HepG2 (cell line): ENCODE data around the gene THRB. TPM values are rescaled to one million over a fixed set of nuclear protein-coding genes. Genes with fewer than 3 reads are reported as not detected.

ENCODE experiments used
- ATAC-seq: fragments of 200-7000 bp; cut with Tn5 transposase; 3 replicates; pipeline ENCODE4 v1.9.1; 2020; ENCODE audit warnings: mild to moderate bottlenecking, moderate library complexity
- BruUV-seq: library from RNA; stranded (reverse); fragments of 400-500 nt; replicated peaks from 2 replicates; lab custom pipeline; 2021; lab: Mats Ljungman, UMichigan
- CTCF ChIA-PET: fragments of 300-600 bp; formaldehyde crosslinking; extraction: SDS; loops from one replicate; lab custom pipeline; 2021; ENCODE audit warnings: low total read pairs, inconsistent platforms, low intra/inter-chr PET ratio; lab: Yijun Ruan, JAX
- POLR2A ChIA-PET: fragments of 350-600 bp; sonication (Branson Sonifier 250); formaldehyde crosslinking; loops from one replicate; lab custom pipeline; 2020; ENCODE audit warnings: antibody characterized with exemption, inconsistent platforms; lab: Yijun Ruan, JAX
- DNase-seq: peaks from one replicate; pipeline ENCODE4 v3.0.0-alpha.2; 2015; ENCODE audit warnings: low spot score
- FAIRE-seq: peaks from 3 replicates; lab custom pipeline; 2011; peaks lifted over from hg19 to GRCh38; lab: Jason Lieb, UNC
- H2AFZ ChIP-seq: one replicate; pipeline ENCODE4 v1.6.1; 2011; ENCODE audit warnings: low read length, inconsistent platforms
- H3K27ac ChIP-seq: fragments of 300-600 bp; 3 replicates; pipeline ENCODE4 v1.8.0; 2011; ENCODE audit warnings: mixed run types, mild to moderate bottlenecking, mixed read lengths, low read length, inconsistent platforms; ENCODE audit not compliant: insufficient read depth; ENCODE audit errors: extremely low read length
- H3K27me3 ChIP-seq, 2 experiments: fragments of 200-600 bp in 1 of 2; 2 replicates in 1 of 2; 3 replicates in 1 of 2; pipeline versions ENCODE4 v1.6.0 to v1.8.0; 2011; ENCODE audit warnings: low read length in 2 of 2, mild to moderate bottlenecking in 2 of 2, moderate library complexity in 2 of 2, inconsistent platforms in 1 of 2; ENCODE audit not compliant: insufficient read depth in 2 of 2, control insufficient read depth in 1 of 2
- H3K36me3 ChIP-seq, 2 experiments: fragments of 200-600 bp in 1 of 2; replicated peaks in 1 of 2; 2 replicates in 1 of 2; 3 replicates in 1 of 2; pipeline versions ENCODE4 v1.5.1 to v1.8.0; 2011; ENCODE audit warnings: low read length in 2 of 2, inconsistent platforms in 1 of 2; ENCODE audit not compliant: insufficient read depth in 2 of 2, control insufficient read depth in 1 of 2
- H3K4me1 ChIP-seq: 2 replicates; pipeline ENCODE4 v1.5.1; 2012; ENCODE audit warnings: low read length, inconsistent platforms; ENCODE audit not compliant: insufficient read depth
- H3K4me2 ChIP-seq: 2 replicates; pipeline ENCODE4 v1.6.0; 2011; ENCODE audit warnings: low read depth, low read length, inconsistent platforms
- H3K4me3 ChIP-seq, 3 experiments: fragments of 200-600 bp in 1 of 3; sonication (generic), shearing (Covaris generic) in 1 of 3; replicated peaks in 1 of 3; 2 replicates each; pipeline ENCODE4 v1.5.1; 2011 to 2016; ENCODE audit warnings: low read length in 3 of 3, inconsistent platforms in 2 of 3, low read depth in 2 of 3, mild to moderate bottlenecking in 2 of 3, control low read depth in 1 of 3, mixed read lengths in 1 of 3; ENCODE audit not compliant: insufficient read depth in 1 of 3
- H3K79me2 ChIP-seq: one replicate; pipeline ENCODE4 v1.6.1; 2011; ENCODE audit warnings: low read length, inconsistent platforms; ENCODE audit not compliant: insufficient read depth
- H3K9ac ChIP-seq: 2 replicates; pipeline ENCODE4 v1.6.0; 2011; ENCODE audit warnings: mild to moderate bottlenecking, low read depth, low read length, inconsistent platforms; ENCODE audit not compliant: insufficient read depth
- H3K9me3 ChIP-seq: 2 replicates; pipeline ENCODE4 v1.5.1; 2012; ENCODE audit warnings: mild to moderate bottlenecking, low read length
- H4K20me1 ChIP-seq: 2 replicates; pipeline ENCODE4 v1.6.0; 2011; ENCODE audit warnings: inconsistent platforms, mild to moderate bottlenecking, low read length, moderate library complexity; ENCODE audit not compliant: insufficient read depth
- AHDC1 ChIP-seq: sonication (generic); formaldehyde crosslinking; IDR thresholded peaks from 2 replicates; pipeline ENCODE4 v1.5.1; 2020; ENCODE audit warnings: mild to moderate bottlenecking, missing genetic modification reagents, borderline replicate concordance
- MED13 ChIP-seq: sonication (generic); formaldehyde crosslinking; IDR thresholded peaks from 2 replicates; pipeline ENCODE4 v1.5.0; 2020; ENCODE audit warnings: missing genetic modification reagents
- MXD1 ChIP-seq: sonication (generic); formaldehyde crosslinking; IDR thresholded peaks from 2 replicates; pipeline ENCODE4 v1.4.0; 2020; ENCODE audit warnings: mild to moderate bottlenecking, missing genetic modification reagents
- NR2F1 ChIP-seq, 2 experiments: fragments of 450-650 bp in 1 of 2; formaldehyde crosslinking in 1 of 2; IDR thresholded peaks; 2 replicates each; pipeline versions ENCODE4 v1.5.0 to v1.6.1; 2016 to 2020; ENCODE audit warnings: mild to moderate bottlenecking in 1 of 2, missing compliant biosample characterization in 1 of 2, missing genetic modification reagents in 1 of 2, moderate library complexity in 1 of 2
- RAD51 ChIP-seq: fragments of 450-650 bp; IDR thresholded peaks from 2 replicates; pipeline ENCODE4 v1.6.1; 2016; ENCODE audit warnings: borderline replicate concordance
- RBAK ChIP-seq: sonication (generic); formaldehyde crosslinking; IDR thresholded peaks from 2 replicates; pipeline ENCODE4 v1.5.1; 2020; ENCODE audit warnings: mild to moderate bottlenecking, missing genetic modification reagents
- SP5 ChIP-seq: IDR thresholded peaks from 2 replicates; pipeline ENCODE4 v1.6.1; 2016; ENCODE audit warnings: low read depth, borderline replicate concordance
- ZHX2 ChIP-seq, 2 experiments: sonication (generic) in 1 of 2; formaldehyde crosslinking in 1 of 2; IDR thresholded peaks; 2 replicates each; pipeline versions ENCODE4 v1.6.1 to v1.9.0; 2014 to 2022; ENCODE audit warnings: antibody characterized with exemption in 1 of 2, borderline replicate concordance in 1 of 2, inconsistent platforms in 1 of 2, low read depth in 1 of 2, missing genetic modification reagents in 1 of 2
- ZNF3 ChIP-seq: IDR thresholded peaks from 2 replicates; pipeline ENCODE4 v1.7.0; 2017; ENCODE audit warnings: inconsistent platforms
- ZNF451 ChIP-seq: sonication (generic); formaldehyde crosslinking; IDR thresholded peaks from 2 replicates; pipeline ENCODE4 v1.5.0; 2020; ENCODE audit warnings: mild to moderate bottlenecking, missing genetic modification reagents
- ZNF619 ChIP-seq: sonication (generic); formaldehyde crosslinking; IDR thresholded peaks from 2 replicates; pipeline ENCODE4 v1.4.0; 2020; ENCODE audit warnings: mild to moderate bottlenecking, missing genetic modification reagents
- ZNF782 ChIP-seq: sonication (generic); formaldehyde crosslinking; IDR thresholded peaks from 2 replicates; pipeline ENCODE4 v1.4.0; 2020; ENCODE audit warnings: missing genetic modification reagents, mild to moderate bottlenecking, borderline replicate concordance
- ZNF850 ChIP-seq: sonication (generic); formaldehyde crosslinking; conservative IDR thresholded peaks from 2 replicates; pipeline ENCODE4 v1.9.0; 2021; ENCODE audit warnings: mild to moderate bottlenecking, missing genetic modification reagents
- WGBS: methylation state at CpG from one replicate; pipeline ENCODE4 v1.1.6; 2017; ENCODE audit warnings: low lambda C conversion rate; 5-methylcytosine and 5-hydroxymethylcytosine counted together
- in situ Hi-C: cut with HindIII; loops from 2 replicates; pipeline ENCODE4 v1.10.0; 2017; ENCODE audit warnings: low pct_unique_long_range_greater_than_20kb; ENCODE audit not compliant: extremely low pct_ligation_motif_present
- intact Hi-C: fragments of 100-400 bp; cut with micrococcal nuclease; formaldehyde crosslinking; loops from one replicate; pipeline ENCODE4 v1.10.0; 2022; ENCODE audit not compliant: unreplicated experiment
- polyA plus RNA-seq, 8 experiments: library from polyadenylated mRNA; depleted of rRNA in 3 of 8; stranded (reverse) in 7 of 8; unstranded in 1 of 8; fragments of >200 nt; fragmentation: Illumina TruSeq in 4 of 8; extraction: Trizol in 4 of 8; gene quantifications; 2 replicates each; pipeline versions ENCODE4 v1.2.1 to v1.2.3, GENCODE V29; 2011 to 2016; ENCODE audit warnings: low read depth in 4 of 8, missing spikeins in 1 of 8, mixed read lengths in 1 of 8; ENCODE audit not compliant: insufficient read depth in 1 of 8
- total RNA-seq, 5 experiments: library from RNA; depleted of rRNA; stranded (reverse); fragments of >200 nt; fragmentation: Illumina TruSeq; extraction: Trizol; gene quantifications; 2 replicates each; pipeline ENCODE4 v1.2.3, GENCODE V29; 2016; ENCODE audit warnings: low read depth in 1 of 5

The THRB gene
- total and polyA plus RNA-seq, 2 of the 13 experiments (the other 11 are each of a cell fraction or from before 2014, with no cell fraction given) = 4.7 to 22.7 TPM

GRCh38 chr3:24302396-24302795, 192.3 kb downstream of the THRB start:
- H3K9me3 ChIP-seq = no peaks in the 10 kb centered on the region
- BruUV-seq = no TSS peak
- no peak overlapping the region for H3K4me3 ChIP-seq
- WGBS = 84% methylated on average over 2 of the region's 2 CpGs
- in situ Hi-C loops (no loop called here), intact Hi-C loops (no loop called here)
- H3K4me1 ChIP-seq = no peaks in the 10 kb centered on the region
- no peak for FAIRE-seq
- no peaks in the 10 kb centered on the region; the same call in 1 of the 2 replicates for H4K20me1 ChIP-seq
- no peaks in the 10 kb centered on the region for H3K27me3 ChIP-seq
- CTCF ChIA-PET = no interaction called here
- H3K36me3 ChIP-seq = 0 out of 5 replicates have a peak, but pooled peaks cover 0 to under 1% of the 10 kb centered on the region in 2 experiments
- H3K9ac ChIP-seq = no peak overlapping the region
- no peak overlapping the region for H2AFZ ChIP-seq
- DNase-seq = no peak
- H3K79me2 ChIP-seq = no peaks in the 10 kb centered on the region
- POLR2A ChIA-PET = no interaction called here
- ATAC-seq = no peak
- H3K4me2 ChIP-seq = no peak overlapping the region
- H3K27ac ChIP-seq = no peak overlapping the region
- TF ChIP-seq MXD1 (CRISPR knock-in tag) (no peak), ZNF3 (CRISPR knock-in tag) (no peak), RAD51 (no peak), AHDC1 (CRISPR knock-in tag) (no peak), ZNF850 (CRISPR knock-in tag) (no peak), ZNF782 (CRISPR knock-in tag) (no peak), RBAK (CRISPR knock-in tag) (no peak), ZNF619 (CRISPR knock-in tag) (no peak), ZNF451 (CRISPR knock-in tag) (no peak), MED13 (CRISPR knock-in tag) (no peak), SP5 (CRISPR knock-in tag) (no peak), NR2F1 (CRISPR knock-in tag; IDR thresholded peaks at IDR 0.05) (no peak), ZHX2 (IDR thresholded peaks at IDR 0.05; ENCODE audit: low read depth) (no peak), ZHX2 (CRISPR knock-in tag; IDR thresholded peaks at IDR 0.05; ENCODE audit: borderline replicate concordance) (no peak)
